Right ventricle myocardium inferior (tissue), 1 donor: ENCODE results near the gene ZNF541. TPM values are rescaled to one million over a fixed set of nuclear protein-coding genes. Genes with fewer than 3 reads are reported as not detected.

Experiments used
- ATAC-seq: fragments of 200-7000 bp; cut with Tn5 transposase; one replicate; pipeline ENCODE4 v1.9.1; 2020; ENCODE audit warnings: mild to moderate bottlenecking, moderate library complexity
- DNase-seq: peaks from one replicate; pipeline ENCODE4 v3.0.0; 2021; ENCODE audit errors: missing footprints
- intact Hi-C: fragments of 100-400 bp; cut with DNase I; formaldehyde crosslinking; loops from one replicate; pipeline ENCODE4 v1.11.0; 2022
- long read RNA-seq: library from polyadenylated mRNA; unstranded; transcript quantifications from one replicate; pipeline ENCODE4 v2.0.0, GENCODE V29; 2021
- total RNA-seq: library from RNA; stranded (reverse); fragmentation: NEBNext Ultra II Directional; extraction: Animal tissue kit (Norgen Biotek cat#: 25700); gene quantifications from one replicate; pipeline ENCODE4 v1.2.1, GENCODE V29; 2021
- donor health status: DM: no; HTN: yes; CAD: no; lungs with severe emphysema.

The ZNF541 gene
- 1.2 TPM for total RNA-seq
- long read RNA-seq, partial matches to known transcripts, result 1 of 1 reads
- long read RNA-seq, other reads (novel, unspliced or antisense), result 0 of 1 reads

GRCh38 chr19:47573071-47574026 lies at the start of gene ZNF541:
ZNF541 (minus strand) TSS chr19:47573148; CDS start chr19:47555856, 17,292 bp downstream.
- ATAC-seq, result peak; percentile 73
- intact Hi-C loops, result no loop called here
- DNase-seq, result peak; percentile 88

- intact Hi-C loops, result loop anchor here (5.0 kb wide), 1 partner anchor 43 kb away; no protein-coding TSS in a partner anchor
- DNase-seq, result no peak
- ATAC-seq, result no peak
These were observed 46.8 kb upstream of the ZNF541 start for GRCh38 chr19:47619763-47620162.

- intact Hi-C loops, result no loop called here
- peak; percentile 87 for ATAC-seq
- DNase-seq, result peak; percentile 84
These were observed 45.8 kb upstream of the ZNF541 start for GRCh38 chr19:47618771-47619170.

- intact Hi-C loops, result no loop called here
- no peak for ATAC-seq
- DNase-seq, result no peak
These were observed 42.8 kb upstream of the ZNF541 start for GRCh38 chr19:47615714-47616113.

GRCh38 chr19:47615230-47615629 lies 42.3 kb upstream of the ZNF541 start:
- DNase-seq (no peak), ATAC-seq (no peak)
- intact Hi-C loops, result no loop called here

- no peak for DNase-seq
- intact Hi-C loops, result no loop called here
These were observed 41.6 kb upstream of the ZNF541 start for GRCh38 chr19:47614559-47614958.

GRCh38 chr19:47614021-47614295 lies 41.0 kb upstream of the ZNF541 start:
- no peak for DNase-seq
- ATAC-seq, result no peak
- intact Hi-C loops, result no loop called here

More at GRCh38 chr19:47614559-47614958, 41.6 kb upstream of the ZNF541 start:
- ATAC-seq, result no peak

GRCh38 chr19:47613165-47614020 lies 40.4 kb upstream of the ZNF541 start:
- intact Hi-C loops, result no loop called here
- DNase-seq, result no peak
- ATAC-seq, result no peak

GRCh38 chr19:47610902-47611301 lies 38.0 kb upstream of the ZNF541 start:
- no peak for DNase-seq
- no peak for ATAC-seq
- intact Hi-C loops, result no loop called here

GRCh38 chr19:47609906-47610894 lies 37.3 kb upstream of the ZNF541 start:
- intact Hi-C loops, result loop anchor here (2.0 to 10.0 kb wide), 4 partner anchors 55 to 175 kb away; partner anchors contain the start of gene NAPA
- DNase-seq (peak; percentile 80), ATAC-seq (peak; percentile 11)

GRCh38 chr19:47608969-47609905 lies 36.3 kb upstream of the ZNF541 start, which contains the start of gene BICRA:
BICRA (plus strand) TSS chr19:47609134; CDS start chr19:47673575, 64,441 bp downstream.
- DNase-seq, result peak; percentile 93
- peak; percentile 64 for ATAC-seq
- intact Hi-C loops, result loop anchor here (1.0 to 10.0 kb wide), 5 partner anchors 9 to 174 kb away; partner anchors contain the start of gene NAPA

- peak; percentile 96 for DNase-seq
- intact Hi-C loops, result loop anchor here (1.0 to 10.0 kb wide), 5 partner anchors 8 to 173 kb away; partner anchors contain the start of gene NAPA
- peak; percentile 96 for ATAC-seq
These were observed 35.3 kb upstream of the ZNF541 start for GRCh38 chr19:47608074-47608918.

- no peak for DNase-seq
- intact Hi-C loops, result loop anchor here (1.0 to 10.0 kb wide), 5 partner anchors 7 to 173 kb away; partner anchors contain the start of gene NAPA
- ATAC-seq, result no peak
These were observed 34.7 kb upstream of the ZNF541 start for GRCh38 chr19:47607564-47608073.

GRCh38 chr19:47603706-47604565 lies 31.0 kb upstream of the ZNF541 start:
- DNase-seq, result no peak
- no peak for ATAC-seq
- intact Hi-C loops, result loop anchor here (10.0 kb wide), 1 partner anchor 169 kb away; no protein-coding TSS in a partner anchor
